ENCODE data around the gene TESMIN.

Gene TESMIN

DNA sequence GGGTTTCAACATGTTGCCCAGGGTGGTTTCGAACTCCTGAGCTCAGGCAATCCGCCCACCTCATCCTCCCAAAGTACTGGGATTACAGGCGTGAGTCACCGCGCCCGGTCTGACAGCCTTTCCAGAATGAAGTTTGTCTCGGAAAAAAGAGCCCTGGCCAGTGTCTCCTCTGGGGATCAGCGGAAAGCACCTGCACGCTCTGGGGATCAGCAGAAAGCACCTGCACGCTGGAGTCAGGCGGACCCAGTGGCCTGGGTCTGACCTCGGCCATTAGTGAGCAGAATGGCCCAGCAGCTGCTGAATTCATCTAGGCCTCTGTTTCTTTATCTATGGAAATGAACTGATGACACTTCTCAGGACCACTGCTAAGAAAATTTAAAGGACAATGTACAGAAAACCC is 10.5 kb upstream of the TESMIN start:
- no peak for DNase-seq

DNA sequence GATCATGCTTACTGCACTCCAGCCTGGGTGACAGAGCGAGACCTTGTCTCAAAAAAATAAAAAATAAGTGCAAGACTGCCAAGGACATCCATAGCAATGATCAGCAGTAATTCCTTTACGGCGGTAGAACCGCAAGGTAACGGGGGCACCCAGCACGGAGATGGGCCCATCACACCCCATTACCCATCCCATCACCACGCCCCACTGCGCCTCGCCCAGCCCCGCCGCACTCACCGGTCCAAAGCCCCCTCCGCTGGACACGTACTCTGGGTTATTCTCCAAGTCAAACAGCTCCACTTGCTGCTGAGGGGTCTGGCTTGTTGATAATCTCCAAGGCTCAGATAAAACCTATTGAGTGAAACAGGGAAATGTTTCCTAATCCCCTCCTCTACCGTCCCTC is 8.7 kb upstream of the TESMIN start:
- DNase-seq = no peak

DNA sequence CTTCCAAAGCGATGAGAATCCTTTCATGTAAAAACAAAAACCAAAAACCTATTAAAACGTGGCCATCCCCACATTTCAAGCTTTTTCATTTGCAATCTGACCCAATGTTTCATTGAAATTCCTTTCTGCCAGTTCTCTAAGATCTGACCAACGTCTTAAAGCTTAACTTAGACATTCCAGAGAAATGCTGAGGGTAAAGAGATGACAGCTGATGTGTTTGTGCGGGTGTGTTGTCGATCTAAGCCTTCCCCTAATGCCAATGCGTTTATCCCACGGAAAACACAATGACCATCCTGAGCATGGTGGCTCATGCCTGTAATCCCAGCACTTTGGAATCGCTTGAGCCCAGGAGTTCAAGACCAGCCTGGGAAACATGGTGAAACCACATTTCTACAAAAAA is 6.4 kb upstream of the TESMIN start:
- no peak for DNase-seq

DNA sequence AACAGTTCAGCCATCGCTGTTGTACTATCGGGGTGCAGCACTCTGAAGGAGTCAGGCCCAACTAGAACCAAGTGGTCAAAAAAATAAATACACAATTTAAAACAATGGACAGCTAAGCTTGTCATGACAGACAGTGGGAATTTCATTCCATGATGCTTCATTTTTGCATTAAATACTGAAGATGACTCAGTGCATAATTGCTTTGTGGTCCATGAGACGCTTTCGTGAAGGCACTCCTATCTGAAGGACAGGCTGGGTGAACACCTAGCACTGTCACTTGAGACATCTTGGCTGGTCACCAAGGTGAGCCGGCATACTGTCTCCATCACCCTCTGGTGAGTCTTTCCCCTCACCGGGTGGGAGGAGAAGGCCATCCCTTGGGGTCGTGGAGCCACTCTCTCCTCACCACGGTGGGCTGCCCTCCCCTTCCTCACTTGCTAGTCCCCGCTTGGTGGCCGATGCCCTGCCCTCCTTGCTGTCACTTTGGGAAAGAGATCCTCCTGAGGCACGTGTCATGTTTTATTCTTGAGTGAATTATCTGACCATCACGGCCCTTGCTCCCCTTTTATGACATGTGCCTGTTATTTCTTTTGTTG is 4.9 kb upstream of the TESMIN start:
- DNase-seq = no peak

DNA sequence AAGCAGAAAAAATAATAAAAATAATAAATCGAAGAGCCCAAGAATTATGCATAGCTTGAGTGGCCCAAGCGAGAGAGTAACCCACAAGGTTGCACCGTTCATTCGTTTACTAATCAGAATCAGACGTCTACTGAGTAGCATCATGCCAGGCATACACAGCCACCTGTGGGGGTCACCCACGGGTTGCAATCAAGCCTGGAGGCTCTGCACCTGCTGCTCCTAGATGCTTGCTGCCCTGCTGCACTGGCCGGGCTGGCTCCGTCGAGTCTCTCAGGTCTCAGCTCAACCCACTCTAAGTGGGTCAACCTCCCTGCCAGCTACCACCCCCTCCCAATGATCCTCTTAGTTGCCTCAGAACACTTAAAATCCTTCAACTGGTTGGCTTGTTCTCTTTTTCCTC is 2.0 kb upstream of the TESMIN start:
- no peak for DNase-seq

DNA sequence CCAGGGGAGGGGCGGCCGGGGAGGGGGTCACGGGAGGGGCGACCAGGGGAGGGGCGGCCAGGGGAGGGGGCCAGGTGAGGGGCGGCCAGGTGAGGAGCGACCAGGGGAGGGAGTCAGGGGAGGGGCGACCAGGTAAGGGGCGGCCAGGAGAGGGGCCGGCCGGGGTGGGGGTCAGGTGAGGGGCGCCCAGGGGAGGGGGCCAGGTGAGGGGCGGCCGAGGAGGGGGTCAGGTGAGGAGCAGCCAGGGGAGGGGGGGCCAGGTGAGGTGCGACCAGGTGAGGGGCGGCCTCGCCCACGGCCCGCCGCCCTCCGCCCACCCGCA is 355 bp downstream of the TESMIN start:
- DNase-seq = no peak

DNA sequence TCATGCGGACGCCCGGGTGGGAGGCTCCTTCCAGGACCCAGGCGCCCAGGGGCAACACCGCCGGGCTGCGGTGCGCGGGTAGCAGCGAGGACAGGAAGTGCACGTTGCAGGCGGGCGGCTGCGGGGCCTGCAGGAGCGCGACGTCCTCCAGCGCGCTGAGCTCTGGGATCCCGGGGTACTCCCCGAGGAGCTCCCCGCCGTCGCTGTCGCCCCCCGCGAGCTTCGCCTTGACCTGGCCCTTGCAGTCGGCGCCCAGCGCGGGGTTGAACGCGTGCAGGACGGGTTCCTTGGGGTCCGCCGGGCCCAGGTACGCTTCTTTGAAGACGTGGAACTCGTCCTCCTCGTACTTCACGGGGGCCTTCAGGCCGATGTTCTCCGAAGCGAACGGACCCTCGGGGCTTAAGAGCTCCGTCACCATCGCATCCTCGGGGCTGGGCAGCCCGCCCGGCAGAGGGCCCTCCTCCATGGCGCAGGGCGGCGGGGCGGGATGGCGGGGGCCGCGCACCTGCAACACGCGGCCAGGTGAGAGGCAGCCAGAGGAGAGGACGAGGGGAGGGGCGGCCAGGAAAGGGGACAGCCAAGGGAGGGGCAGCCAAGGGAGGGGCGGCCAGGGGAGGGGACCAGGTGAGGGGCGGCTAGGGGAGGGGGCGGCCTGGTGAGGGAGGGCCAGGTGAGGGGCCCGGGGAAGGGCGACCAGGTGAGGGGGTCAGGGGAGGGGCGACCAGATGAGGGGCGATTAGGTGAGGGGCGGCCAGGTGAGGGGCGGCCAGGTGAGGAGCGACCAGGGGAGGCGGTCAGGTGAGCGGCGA is 921 bp downstream of the TESMIN start:
- no peak for DNase-seq

DNA sequence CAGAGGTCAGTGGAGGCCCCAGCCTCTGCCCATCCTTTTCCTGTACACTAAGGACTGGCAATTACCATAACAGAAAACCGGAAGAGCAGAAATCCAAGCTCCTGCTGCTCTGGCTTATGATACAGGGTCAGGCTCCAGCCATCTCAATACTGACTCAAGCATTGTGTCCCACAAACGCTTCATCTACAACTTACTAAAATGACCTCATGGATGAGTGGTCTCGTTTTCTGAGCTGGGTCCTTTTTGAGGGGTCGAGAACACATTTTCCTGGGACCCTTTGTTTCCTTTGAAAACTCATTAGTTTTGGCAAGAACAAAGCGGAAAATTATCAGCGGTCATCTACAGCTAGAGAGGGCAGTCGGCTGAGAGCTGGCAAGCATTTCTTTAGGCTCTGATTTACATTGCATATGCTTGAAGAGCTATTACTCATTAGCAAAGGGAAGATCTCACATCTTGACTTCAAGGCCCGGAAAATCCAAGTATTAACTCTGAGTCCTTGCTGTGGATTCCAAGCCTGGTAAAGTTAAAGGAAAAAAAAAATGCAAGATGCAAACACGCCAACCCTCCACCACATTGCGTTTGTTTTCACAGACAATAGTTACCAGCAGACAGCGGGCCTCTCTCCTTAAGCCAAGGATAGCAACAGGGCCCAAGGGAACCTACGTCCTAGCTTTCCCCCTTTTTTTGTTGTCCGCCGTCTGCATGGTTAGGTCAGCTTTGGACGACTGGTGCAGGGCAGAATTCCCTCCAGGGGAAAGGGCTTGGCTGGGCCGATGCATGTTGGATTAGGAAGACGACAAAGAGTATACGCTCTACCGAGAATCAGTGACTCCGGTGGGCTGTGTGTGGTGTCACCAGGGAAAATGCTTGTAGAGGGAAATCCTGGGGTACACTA is 1.8 kb downstream of the TESMIN start:
- no peak for DNase-seq

DNA sequence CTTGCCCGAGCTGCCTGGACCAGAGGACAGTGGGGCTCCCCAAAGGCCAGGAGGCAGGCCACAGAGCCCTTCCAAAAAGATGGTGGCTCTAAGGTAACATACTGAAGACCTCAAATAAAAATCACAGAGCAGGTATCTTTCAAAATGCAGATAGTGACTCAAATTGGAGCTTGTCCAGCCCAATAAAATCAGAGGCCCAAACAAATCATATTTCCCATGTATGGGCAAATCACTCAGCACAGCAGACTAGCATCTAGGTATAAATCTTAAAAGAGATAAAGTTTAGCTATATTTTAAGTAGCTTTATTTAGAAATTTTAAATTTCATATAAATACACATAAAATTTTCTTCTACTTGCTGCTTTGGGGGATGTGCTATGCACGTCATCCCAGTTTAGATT is 3.3 kb downstream of the TESMIN start:
- no peak for DNase-seq

DNA sequence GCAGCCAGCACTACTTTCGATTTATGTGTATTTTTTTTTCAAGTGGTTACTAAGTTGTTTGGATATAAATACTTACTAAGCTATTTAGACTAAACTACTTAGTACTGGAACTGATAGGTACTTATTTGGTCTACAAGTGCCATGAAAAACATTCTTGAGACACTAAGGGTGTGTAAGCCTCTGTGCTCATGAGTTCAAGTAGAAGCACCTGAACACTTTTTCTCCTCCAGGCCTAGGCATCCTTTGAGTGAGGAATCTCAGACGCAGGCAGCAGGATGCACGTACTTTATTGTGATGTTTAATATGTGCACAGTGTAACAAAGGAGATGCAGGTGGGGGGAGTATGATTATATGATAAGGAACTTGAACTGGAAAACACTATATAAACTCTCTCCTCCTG is 7.8 kb downstream of the TESMIN start:
- DNase-seq = no peak

DNA sequence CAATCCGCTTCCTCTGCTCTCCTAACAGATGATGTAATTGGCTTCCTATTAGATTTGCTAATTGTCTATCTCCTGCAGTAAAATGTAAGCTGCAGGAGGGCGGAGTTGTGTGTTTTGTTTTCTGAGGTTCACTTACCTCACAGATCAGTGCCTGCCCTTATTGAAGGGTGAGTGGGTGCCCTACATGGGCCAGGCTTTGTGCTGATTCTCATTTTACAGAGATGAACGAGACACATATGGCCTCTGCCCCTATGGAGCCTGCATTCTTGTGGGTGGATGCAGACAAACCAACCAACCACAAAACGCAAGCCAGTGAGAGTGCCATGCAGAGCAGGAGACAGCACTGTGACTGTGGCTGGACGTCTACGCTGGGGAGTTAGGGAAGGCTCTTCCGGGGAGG is 9.9 kb downstream of the TESMIN start:
- DNase-seq = no peak

DNA sequence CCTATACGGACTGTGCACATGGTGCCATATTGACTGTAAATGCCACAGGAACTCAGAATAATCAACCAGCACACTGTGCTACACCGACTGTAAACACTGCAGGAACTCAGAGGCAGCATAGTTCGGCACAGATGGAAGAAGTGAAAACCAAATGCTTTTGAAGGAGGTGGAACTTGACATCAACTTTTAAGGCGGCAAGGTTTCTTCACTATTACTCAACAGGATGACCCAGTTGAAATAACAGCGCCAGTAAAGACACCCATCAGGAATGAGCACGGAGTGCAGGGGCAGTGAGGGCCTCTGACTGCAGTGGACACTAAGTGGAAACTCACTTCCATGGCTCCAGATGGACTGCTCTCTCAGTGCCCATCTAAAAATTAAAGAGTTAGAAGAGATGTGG is 15.7 kb downstream of the TESMIN start:
- no peak for DNase-seq

DNA sequence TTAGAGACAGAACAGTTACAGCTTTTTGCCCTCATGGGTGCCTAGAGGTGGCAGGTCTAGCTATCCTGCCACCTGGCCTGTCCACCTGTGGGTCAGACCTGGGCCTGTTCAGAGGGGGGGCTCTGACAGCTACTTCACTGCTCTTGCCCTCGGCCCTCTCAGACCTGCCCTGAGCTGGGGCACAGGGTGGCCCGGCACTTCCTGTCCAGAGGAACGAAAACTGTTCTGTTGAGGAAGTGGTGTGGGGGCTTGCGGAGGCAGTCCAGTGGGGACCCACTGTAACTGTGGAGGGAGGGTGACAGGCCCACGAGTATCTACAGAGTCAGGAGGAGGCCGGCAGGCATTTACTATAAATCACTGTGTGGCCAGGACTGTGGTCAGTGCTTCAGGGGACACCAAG is 16.2 kb downstream of the TESMIN start:
- DNase-seq = no peak

DNA sequence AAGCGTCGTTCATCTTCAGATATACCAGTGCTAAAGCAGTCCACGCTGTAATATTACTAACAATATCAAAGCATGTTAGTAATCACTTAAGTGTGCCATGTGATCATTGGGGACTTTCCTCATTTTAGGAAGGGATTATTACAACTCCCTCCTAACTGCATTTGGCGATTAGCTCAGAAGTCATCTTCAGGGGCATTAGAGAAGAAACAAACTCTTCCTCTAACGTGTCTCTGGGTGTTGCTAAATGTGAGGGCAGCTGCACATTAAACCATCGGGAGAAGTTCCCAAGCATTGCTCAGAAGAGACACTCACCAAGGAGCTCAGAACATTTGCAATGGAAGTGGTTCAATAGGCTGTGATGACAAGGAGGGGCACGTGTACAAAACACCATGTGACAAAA is 17.2 kb downstream of the TESMIN start:
- DNase-seq = no peak

DNA sequence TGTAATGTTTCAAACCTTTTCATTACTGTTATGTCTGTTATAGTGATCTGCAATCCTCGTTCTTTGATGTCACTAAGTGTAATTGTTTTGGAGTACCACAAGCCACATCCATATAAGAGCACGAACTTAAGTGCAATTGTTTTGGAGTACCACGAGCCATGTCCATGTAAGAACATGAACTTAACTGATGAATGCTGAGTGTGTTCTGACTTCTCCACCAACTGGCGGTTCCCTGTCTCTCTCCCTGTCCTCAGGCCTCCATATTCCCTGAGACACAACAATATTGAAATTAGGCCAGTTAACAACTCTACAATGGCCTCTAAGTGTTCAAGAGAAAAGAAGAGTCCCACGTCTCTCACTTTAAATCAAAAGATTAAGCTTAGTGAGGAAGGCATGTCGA is 23.5 kb downstream of the TESMIN start:
- DNase-seq = no peak

DNA sequence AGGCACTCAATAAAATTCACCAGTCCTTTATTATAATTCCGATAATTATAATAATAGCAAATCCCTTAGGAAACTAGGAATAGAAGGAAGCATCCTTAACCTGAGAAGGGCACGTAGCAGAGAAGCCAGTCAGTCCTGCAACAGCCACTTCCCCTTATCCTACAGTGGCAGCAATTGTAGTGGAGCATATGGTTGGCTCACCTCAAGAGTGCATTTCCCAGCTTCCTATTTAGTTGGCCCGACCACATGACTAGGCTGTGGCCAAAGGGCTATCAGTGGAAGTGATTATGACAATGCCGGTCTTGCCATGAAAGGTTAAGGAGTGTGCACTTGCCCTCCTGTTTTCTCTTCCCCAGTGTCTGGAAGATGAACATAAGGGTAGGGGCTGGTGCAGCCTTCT is 27.0 kb downstream of the TESMIN start:
- DNase-seq = no peak

DNA sequence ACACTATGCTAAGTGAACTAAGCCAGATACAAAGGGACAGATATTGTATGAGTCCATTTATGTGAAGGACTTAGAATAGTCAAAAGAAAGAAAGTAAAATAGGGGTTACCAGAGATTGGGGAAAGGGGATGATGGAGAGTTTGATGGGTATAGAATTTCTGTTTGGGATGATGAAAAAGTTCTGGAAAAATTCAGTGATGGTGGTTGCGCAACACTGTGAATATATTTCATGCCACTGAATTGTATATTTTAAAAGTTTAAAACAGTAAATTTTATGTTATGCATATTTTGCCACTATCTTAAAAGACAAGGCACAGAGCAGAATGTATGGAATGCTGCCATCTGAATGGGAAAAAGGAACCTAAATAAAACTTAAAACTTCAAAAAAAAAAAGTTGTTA is 29.2 kb downstream of the TESMIN start:
- DNase-seq = no peak

DNA sequence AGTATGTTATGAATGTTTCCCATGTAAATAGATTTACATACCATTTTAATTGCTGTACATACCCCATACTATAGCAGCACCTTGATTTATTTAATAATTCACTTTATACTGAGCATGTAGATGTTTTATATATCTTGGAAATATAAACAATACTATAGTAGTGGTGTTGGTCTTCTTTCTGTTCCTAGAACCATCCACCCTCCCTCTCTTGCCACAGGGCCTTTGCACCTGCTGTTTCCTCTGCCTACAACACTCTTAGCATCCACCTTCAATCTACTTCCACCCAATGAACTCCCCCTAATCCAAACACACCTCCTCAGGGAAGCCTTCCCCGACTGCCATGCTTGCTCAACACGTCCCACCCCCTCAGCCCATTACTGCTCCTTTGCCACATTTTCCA is 30.2 kb downstream of the TESMIN start:
- no peak for DNase-seq

DNA sequence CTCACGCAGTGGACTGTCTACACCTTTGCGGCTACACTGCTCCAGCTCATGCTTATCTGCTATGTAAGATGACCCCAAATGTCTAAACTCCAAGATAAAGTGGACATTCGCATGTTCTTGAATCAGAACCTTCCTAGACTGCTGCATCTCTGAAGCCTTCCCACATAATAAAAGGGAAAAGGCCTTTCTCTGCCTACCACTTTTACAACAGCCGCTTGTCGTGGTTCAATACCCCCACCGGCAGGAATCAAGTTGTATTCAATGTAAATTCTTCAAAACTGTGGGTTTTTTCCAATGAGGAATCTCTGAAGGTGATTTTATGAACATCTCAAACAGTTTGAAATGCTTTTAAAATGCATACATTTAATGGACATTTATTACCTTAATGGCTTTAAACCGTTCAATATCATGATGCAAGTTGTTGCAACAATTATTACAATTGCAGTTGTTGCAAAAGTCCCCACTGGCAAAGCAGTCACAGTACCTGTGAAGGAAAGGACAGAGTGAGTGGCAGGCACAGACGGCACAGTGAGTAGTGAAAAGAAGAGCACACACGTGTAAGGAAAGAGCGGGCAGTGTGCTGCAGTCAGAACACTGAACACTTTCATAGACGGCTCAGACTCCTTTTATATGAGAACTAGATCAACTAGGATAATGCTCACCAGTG is 35.7 kb downstream of the TESMIN start:
- DNase-seq = no peak

DNA sequence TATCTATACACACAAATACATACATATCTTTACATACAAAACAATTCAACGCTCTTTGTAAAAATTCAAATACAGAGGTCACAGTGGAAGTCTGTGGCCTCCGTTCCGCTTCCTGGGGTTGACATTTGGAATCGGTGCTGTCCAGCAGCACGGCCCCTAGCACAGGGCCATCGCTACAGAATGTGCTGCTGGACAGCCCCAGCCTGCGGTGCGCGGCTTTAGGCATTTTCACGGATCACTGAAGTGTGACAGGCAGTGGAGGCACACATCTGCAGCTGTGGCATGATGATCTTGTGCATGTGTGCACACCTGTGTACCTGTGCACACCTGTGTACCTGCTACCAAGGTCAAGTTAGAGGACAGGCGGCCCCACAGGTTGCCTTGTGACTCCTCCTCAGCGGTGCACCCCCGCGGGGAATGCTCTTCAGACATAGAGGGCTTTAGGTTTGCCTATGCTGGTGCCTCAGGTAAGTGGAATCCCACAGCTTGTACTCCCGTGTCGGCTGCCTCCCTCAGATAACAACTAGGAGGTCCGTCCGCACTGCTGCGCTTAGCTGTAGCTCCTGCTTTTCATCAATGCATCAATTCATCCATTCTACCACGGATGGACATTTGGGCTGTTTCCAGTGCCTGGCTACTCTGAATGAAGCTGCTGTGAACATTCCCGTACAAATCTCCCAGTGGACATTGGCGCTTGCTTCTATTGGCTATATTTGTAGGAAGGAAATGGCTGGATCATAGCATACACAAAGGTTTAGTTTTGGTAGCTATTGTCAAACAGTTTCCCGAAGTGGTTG is 37.1 kb downstream of the TESMIN start:
- no peak for DNase-seq

DNA sequence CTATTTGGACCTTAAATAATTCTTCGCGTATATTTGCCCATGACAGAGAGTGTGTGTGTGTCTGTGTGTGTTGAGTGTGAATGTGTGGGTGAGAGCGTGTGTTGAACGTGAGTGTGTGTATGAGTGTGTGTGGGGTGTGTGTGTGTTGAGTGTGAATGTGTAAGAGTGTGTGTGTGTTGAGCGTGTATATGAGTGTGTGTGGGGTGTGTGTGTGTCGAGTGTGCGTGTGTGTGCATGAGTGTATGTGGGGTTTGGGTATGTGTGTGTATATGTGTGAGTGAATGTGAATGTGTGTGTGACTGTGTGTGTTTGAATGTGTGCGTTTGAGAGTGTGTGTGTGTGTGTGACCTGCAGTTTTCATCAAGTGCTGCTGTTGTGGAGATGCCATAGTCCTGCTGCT is 40.2 kb downstream of the TESMIN start:
- no peak for DNase-seq

DNA sequence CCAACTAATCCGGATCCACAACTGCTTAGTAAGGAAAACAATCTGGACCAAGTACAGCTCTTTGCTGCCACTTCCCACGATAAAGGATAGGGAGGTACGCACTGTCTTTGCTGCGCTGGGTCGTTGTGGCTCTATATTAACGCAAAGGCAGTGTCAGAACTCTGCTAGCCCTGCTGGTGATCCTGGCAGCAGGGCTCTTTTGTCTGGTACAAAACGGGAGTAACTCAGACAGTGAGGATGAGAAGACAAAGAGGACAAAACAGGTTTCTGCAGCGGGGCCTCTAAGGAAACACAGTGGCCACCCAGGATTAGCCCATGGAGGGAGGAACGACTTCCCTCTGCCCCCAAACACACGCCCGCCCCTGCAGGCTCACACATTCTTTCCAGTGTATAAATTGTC is 40.9 kb downstream of the TESMIN start:
- no peak for DNase-seq

DNA sequence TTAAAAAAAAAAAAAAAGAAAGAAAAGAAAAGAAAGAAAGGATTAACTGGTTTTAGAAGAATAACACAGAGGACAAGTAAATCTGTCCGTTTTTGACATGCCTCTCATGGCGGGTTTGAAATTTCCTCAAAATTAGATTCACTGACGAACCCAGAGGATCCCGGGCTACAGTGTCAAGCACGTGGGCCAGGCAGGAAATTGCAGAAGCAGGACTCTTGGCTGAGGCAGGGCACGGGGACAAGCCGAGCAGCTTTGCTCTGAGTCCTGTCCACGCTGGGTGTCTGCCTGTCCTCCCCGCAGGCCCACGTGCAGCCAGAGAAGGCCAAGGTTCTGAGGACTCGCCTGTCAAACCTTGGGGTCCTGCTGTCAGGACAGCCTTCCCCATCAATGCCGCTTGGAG is 42.3 kb downstream of the TESMIN start:
- DNase-seq = no peak
